ENCODE measurements around the gene ICE2.

The ICE2 gene

GRCh38 chr15:60458721-60459120 lies 20.2 kb downstream of the ICE2 start:
- no peak for TF ChIP-seq CTCF (IDR thresholded peaks at IDR 0.05; ENCODE audit: extremely low read depth, insufficient read depth, missing control alignments)
- in situ Hi-C loops (cut with MboI; ENCODE audit: low pct_unique_long_range_greater_than_20kb, low sequenced_read_pairs, unreplicated experiment): no loop called here
- no peak for DNase-seq (ENCODE audit: low spot score)

- in situ Hi-C loops (cut with MboI; ENCODE audit: low pct_unique_long_range_greater_than_20kb, low sequenced_read_pairs, unreplicated experiment): no loop called here
- no peak for DNase-seq (ENCODE audit: low spot score)
- TF ChIP-seq CTCF (IDR thresholded peaks at IDR 0.05; ENCODE audit: extremely low read depth, insufficient read depth, missing control alignments): no peak
Measured at GRCh38 chr15:60457985-60458384, 21.0 kb downstream of the ICE2 start.

- in situ Hi-C loops (cut with MboI; ENCODE audit: low pct_unique_long_range_greater_than_20kb, low sequenced_read_pairs, unreplicated experiment): no loop called here
- DNase-seq (ENCODE audit: low spot score): no peak
- TF ChIP-seq CTCF (IDR thresholded peaks at IDR 0.05; ENCODE audit: extremely low read depth, insufficient read depth, missing control alignments): no peak
Measured at GRCh38 chr15:60454824-60455223, 24.1 kb downstream of the ICE2 start.

GRCh38 chr15:60448668-60449360 lies 30.1 kb downstream of the ICE2 start:
- no peak for TF ChIP-seq CTCF (IDR thresholded peaks at IDR 0.05; ENCODE audit: extremely low read depth, insufficient read depth, missing control alignments)
- no peak for DNase-seq (ENCODE audit: low spot score)
- in situ Hi-C loops (cut with MboI; ENCODE audit: low pct_unique_long_range_greater_than_20kb, low sequenced_read_pairs, unreplicated experiment): no loop called here

- no peak for DNase-seq (ENCODE audit: low spot score)
- in situ Hi-C loops (cut with MboI; ENCODE audit: low pct_unique_long_range_greater_than_20kb, low sequenced_read_pairs, unreplicated experiment): no loop called here
- TF ChIP-seq CTCF (IDR thresholded peaks at IDR 0.05; ENCODE audit: extremely low read depth, insufficient read depth, missing control alignments): no peak
Measured at GRCh38 chr15:60444289-60444912, 34.5 kb downstream of the ICE2 start.

GRCh38 chr15:60442763-60443162 lies 36.2 kb downstream of the ICE2 start:
- DNase-seq (ENCODE audit: low spot score): no peak
- no peak for TF ChIP-seq CTCF (IDR thresholded peaks at IDR 0.05; ENCODE audit: extremely low read depth, insufficient read depth, missing control alignments)
- in situ Hi-C loops (cut with MboI; ENCODE audit: low pct_unique_long_range_greater_than_20kb, low sequenced_read_pairs, unreplicated experiment): no loop called here

Measured in GM13977 (cell line).